Endothelial cell of umbilical vein (primary cell): ENCODE data around the gene GPR137B. TPM values are rescaled to one million over a fixed set of nuclear protein-coding genes. Genes with fewer than 3 reads are reported as not detected.

Experiments used
- BruUV-seq: library from RNA; stranded (reverse); fragments of 400-500 nt; replicated peaks from 2 replicates; lab custom pipeline; 2021; lab: Mats Ljungman, UMichigan
- CTCF ChIA-PET: fragments of 300-600, 350-600 bp; sonication (Branson Sonifier 250); formaldehyde crosslinking; loops from one replicate; lab custom pipeline; 2021; ENCODE audit warnings: antibody characterized with exemption, inconsistent platforms; lab: Charles Lee
- POLR2A ChIA-PET: fragments of 300-600, 350-600 bp; sonication (Branson Sonifier 250); formaldehyde crosslinking; loops from one replicate; lab custom pipeline; 2021; ENCODE audit warnings: antibody characterized with exemption, inconsistent platforms; lab: Charles Lee
- DNase-seq: peaks from one replicate; pipeline ENCODE4 v3.0.0-alpha.2; 2011; ENCODE audit warnings: low read depth, low spot score
- FAIRE-seq: peaks from 2 replicates; lab custom pipeline; 2011; peaks lifted over from hg19 to GRCh38; lab: Jason Lieb, UNC
- H2AFZ ChIP-seq: 2 replicates; pipeline ENCODE4 v1.6.0; 2012; ENCODE audit warnings: low read depth, low read length, control low read depth, inconsistent platforms
- H3K27ac ChIP-seq: 2 replicates; pipeline ENCODE4 v1.5.1; 2011; ENCODE audit warnings: low read depth, mild to moderate bottlenecking, control low read depth, low read length, moderate library complexity; ENCODE audit not compliant: insufficient read depth
- H3K27me3 ChIP-seq, 2 experiments: 2 replicates each; pipeline versions ENCODE4 v1.6.0 to v1.6.1; 2011; ENCODE audit warnings: low read length in 2 of 2, mixed read lengths in 1 of 2; ENCODE audit not compliant: control insufficient read depth in 2 of 2, insufficient read depth in 2 of 2
- H3K36me3 ChIP-seq, 2 experiments: 2 replicates in 1 of 2; 3 replicates in 1 of 2; pipeline ENCODE4 v1.5.1; 2011; ENCODE audit warnings: low read length in 2 of 2, mild to moderate bottlenecking in 1 of 2, moderate library complexity in 1 of 2; ENCODE audit not compliant: control insufficient read depth in 2 of 2, insufficient read depth in 2 of 2; ENCODE audit errors: extremely low read depth in 1 of 2
- H3K4me1 ChIP-seq: 3 replicates; pipeline ENCODE4 v1.5.1; 2011; ENCODE audit warnings: mild to moderate bottlenecking, low read length; ENCODE audit not compliant: control insufficient read depth, insufficient read depth; ENCODE audit errors: extremely low read depth
- H3K4me2 ChIP-seq: 2 replicates; pipeline ENCODE4 v1.6.1; 2011; ENCODE audit warnings: low read length, control low read depth, mixed read lengths; ENCODE audit not compliant: insufficient read depth
- H3K4me3 ChIP-seq, 3 experiments: fragments of 200-600 bp in 1 of 3; sonication (generic), shearing (Covaris generic) in 1 of 3; replicated peaks in 1 of 3; 2 replicates each; pipeline ENCODE4 v1.5.1; 2011 to 2016; ENCODE audit warnings: control low read depth in 3 of 3, low read length in 3 of 3, mild to moderate bottlenecking in 2 of 3, inconsistent platforms in 1 of 3, low read depth in 1 of 3, moderate library complexity in 1 of 3; ENCODE audit not compliant: insufficient read depth in 1 of 3
- H3K79me2 ChIP-seq: 2 replicates; pipeline ENCODE4 v1.6.0; 2012; ENCODE audit warnings: low read length, inconsistent platforms; ENCODE audit not compliant: control insufficient read depth, insufficient read depth
- H3K9ac ChIP-seq: replicated peaks from 2 replicates; pipeline ENCODE3; 2011; ENCODE audit warnings: low read length, control low read depth; ENCODE audit not compliant: insufficient read depth; ENCODE audit errors: extremely low read depth
- H3K9me1 ChIP-seq: replicated peaks from 3 replicates; pipeline ENCODE4 v1.6.0; 2011; ENCODE audit warnings: mild to moderate bottlenecking, low read length; ENCODE audit not compliant: control insufficient read depth, insufficient read depth; ENCODE audit errors: extremely low read depth
- H3K9me3 ChIP-seq: replicated peaks from 2 replicates; pipeline ENCODE4 v1.5.1; 2012; ENCODE audit warnings: low read length, inconsistent platforms; ENCODE audit not compliant: control insufficient read depth, insufficient read depth
- H4K20me1 ChIP-seq: replicated peaks from 2 replicates; pipeline ENCODE3; 2011; ENCODE audit warnings: mild to moderate bottlenecking, low read length; ENCODE audit not compliant: control insufficient read depth, insufficient read depth; ENCODE audit errors: extremely low read depth
- CTCF ChIP-seq, 2 donors: IDR thresholded peaks; 1 replicate in 1 of 2; 2 replicates in 1 of 2; pipeline ENCODE4 v1.5.1; 2011; ENCODE audit warnings: low read length in 2 of 2, mild to moderate bottlenecking in 2 of 2, moderate library complexity in 2 of 2, control low read depth in 1 of 2, inconsistent platforms in 1 of 2, low read depth in 1 of 2; ENCODE audit not compliant: insufficient read depth in 1 of 2; ENCODE audit errors: extremely low read depth in 1 of 2
- EZH2 ChIP-seq: IDR thresholded peaks from 2 replicates; pipeline ENCODE4 v1.6.1; 2012; ENCODE audit warnings: borderline replicate concordance, low read depth, mild to moderate bottlenecking, moderate library complexity, low read length, inconsistent platforms; ENCODE audit not compliant: severe bottlenecking
- FOS ChIP-seq: IDR thresholded peaks from 2 replicates; pipeline ENCODE4 v1.6.1; 2011; ENCODE audit warnings: mild to moderate bottlenecking, low read length, moderate library complexity, borderline replicate concordance; ENCODE audit not compliant: insufficient read depth
- GATA2 ChIP-seq: IDR thresholded peaks from 2 replicates; pipeline ENCODE4 v1.7.0; 2011; ENCODE audit warnings: low read depth, mild to moderate bottlenecking, moderate library complexity, mixed read lengths, low read length; ENCODE audit not compliant: insufficient read length, insufficient read depth
- JUN ChIP-seq: IDR thresholded peaks from 2 replicates; pipeline ENCODE4 v1.6.1; 2011; ENCODE audit warnings: borderline replicate concordance, low read depth; ENCODE audit not compliant: insufficient read length, insufficient read depth
- MAX ChIP-seq: IDR thresholded peaks from 2 replicates; pipeline ENCODE4 v1.6.1; 2011; ENCODE audit not compliant: insufficient read depth, insufficient read length
- MYC ChIP-seq: IDR thresholded peaks from one replicate; pipeline ENCODE4 v1.6.1; 2011; ENCODE audit warnings: mild to moderate bottlenecking, low read depth, low read length
- POLR2A ChIP-seq: IDR thresholded peaks from 2 replicates; pipeline ENCODE4 v1.6.1; 2012; ENCODE audit warnings: low read depth, mild to moderate bottlenecking, control low read depth, low read length
- POLR2AphosphoS5 ChIP-seq: IDR thresholded peaks from 2 replicates; pipeline ENCODE4 v1.6.1; 2012; ENCODE audit warnings: low read depth, mild to moderate bottlenecking, control low read depth, low read length, moderate library complexity; ENCODE audit not compliant: insufficient read depth
- dilution Hi-C: fragments of 300-500 bp; cut with MboI; formaldehyde crosslinking; loops from one replicate; pipeline ENCODE4 v1.15.0; 2019; ENCODE audit warnings: low sequenced_read_pairs; ENCODE audit not compliant: extremely low pct_ligation_motif_present
- intact Hi-C: fragments of 100-400 bp; cut with micrococcal nuclease; formaldehyde crosslinking; loops from one replicate; pipeline ENCODE4 v1.10.0; 2022
- polyA plus RNA-seq, 4 experiments: library from polyadenylated mRNA; depleted of rRNA in 3 of 4; stranded (reverse) in 3 of 4; unstranded in 1 of 4; fragments of >200 nt; gene quantifications; 2 replicates each; pipeline versions ENCODE4 v1.2.1 to v1.2.3, GENCODE V29; 2011 to 2012; ENCODE audit warnings: missing spikeins in 1 of 4
- total RNA-seq: library from RNA; stranded (reverse); gene quantifications from 2 replicates; pipeline ENCODE4 v1.2.3, GENCODE V29; 2021

Gene GPR137B
- total and polyA plus RNA-seq, 2 donors (not counting 3 experiments of a cell fraction or from before 2014, with no cell fraction given), result 7.8 to 11.9 TPM

- H3K36me3 ChIP-seq, result no peaks in the 10 kb centered on the region
- BruUV-seq, result no TSS peak
Observed at GRCh38 chr1:236150311-236150955, 8.1 kb downstream of the GPR137B start.

More at GRCh38 chr1:236150311-236150955, 8.1 kb downstream of the GPR137B start:
- H3K27ac ChIP-seq, result no peak overlapping the region
- no peaks in the 10 kb centered on the region for H3K4me1 ChIP-seq
- no peak overlapping the region for H3K4me3 ChIP-seq
- H2AFZ ChIP-seq, result no peak overlapping the region
- DNase-seq, result no peak
- TF ChIP-seq CTCF (IDR thresholded peaks at IDR 0.05; ENCODE audit: extremely low read depth in 1 of 2, insufficient read depth in 1 of 2, low read depth in 1 of 2, low read length in 2 of 2) (no peak), POLR2AphosphoS5 (no peak), JUN (no peak), EZH2 (no peak), MYC (no peak), FOS (no peak), GATA2 (no peak), POLR2A (no peak), MAX (no peak)
- no peak overlapping the region for H3K4me2 ChIP-seq
- no peaks in the 10 kb centered on the region for H4K20me1 ChIP-seq
- intact Hi-C loops, result no loop called here
- no peaks in the 10 kb centered on the region for H3K27me3 ChIP-seq
- no peak overlapping the region for H3K9ac ChIP-seq
- no peaks in the 10 kb centered on the region for H3K9me3 ChIP-seq
- dilution Hi-C loops, result no loop called here
- H3K9me1 ChIP-seq, result no peaks in the 10 kb centered on the region
- FAIRE-seq, result no peak
- H3K79me2 ChIP-seq, result no peaks in the 10 kb centered on the region
- POLR2A ChIA-PET, result no interaction called here
- CTCF ChIA-PET, result no interaction called here
